ENCODE measurements around the gene DRD2. TPM values are rescaled to one million over a fixed set of nuclear protein-coding genes. Genes with fewer than 3 reads are reported as not detected.

Gene DRD2
- total and polyA plus RNA-seq, 4 donors: not detected

DNA sequence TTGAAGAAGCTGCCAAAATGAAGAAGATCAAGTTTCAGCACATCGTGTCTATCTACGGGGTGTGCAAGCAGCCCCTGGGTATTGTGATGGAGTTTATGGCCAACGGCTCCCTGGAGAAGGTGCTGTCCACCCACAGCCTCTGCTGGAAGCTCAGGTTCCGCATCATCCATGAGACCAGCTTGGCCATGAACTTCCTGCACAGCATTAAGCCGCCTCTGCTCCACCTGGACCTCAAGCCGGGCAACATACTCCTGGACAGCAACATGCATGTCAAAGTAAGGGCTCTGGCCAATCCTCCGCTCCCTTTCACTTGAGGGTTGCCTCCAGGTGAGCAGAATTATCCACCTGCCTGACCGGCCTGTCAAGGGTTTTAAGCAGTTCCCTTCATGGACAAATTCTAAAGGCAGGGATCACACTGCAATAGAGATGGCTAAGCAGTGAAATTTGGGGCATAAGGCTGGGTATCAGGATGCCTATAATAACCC, 81.7 kb downstream of the DRD2 start:
- no peaks in the 10 kb centered on the region for H3K4me1 ChIP-seq (ENCODE audit: control insufficient read depth in 4 of 4, insufficient read depth in 4 of 4, low read length in 3 of 4)
- H3K9me3 ChIP-seq (ENCODE audit: control insufficient read depth in 4 of 4, low read length in 3 of 4): no peaks in the 10 kb centered on the region

DNA sequence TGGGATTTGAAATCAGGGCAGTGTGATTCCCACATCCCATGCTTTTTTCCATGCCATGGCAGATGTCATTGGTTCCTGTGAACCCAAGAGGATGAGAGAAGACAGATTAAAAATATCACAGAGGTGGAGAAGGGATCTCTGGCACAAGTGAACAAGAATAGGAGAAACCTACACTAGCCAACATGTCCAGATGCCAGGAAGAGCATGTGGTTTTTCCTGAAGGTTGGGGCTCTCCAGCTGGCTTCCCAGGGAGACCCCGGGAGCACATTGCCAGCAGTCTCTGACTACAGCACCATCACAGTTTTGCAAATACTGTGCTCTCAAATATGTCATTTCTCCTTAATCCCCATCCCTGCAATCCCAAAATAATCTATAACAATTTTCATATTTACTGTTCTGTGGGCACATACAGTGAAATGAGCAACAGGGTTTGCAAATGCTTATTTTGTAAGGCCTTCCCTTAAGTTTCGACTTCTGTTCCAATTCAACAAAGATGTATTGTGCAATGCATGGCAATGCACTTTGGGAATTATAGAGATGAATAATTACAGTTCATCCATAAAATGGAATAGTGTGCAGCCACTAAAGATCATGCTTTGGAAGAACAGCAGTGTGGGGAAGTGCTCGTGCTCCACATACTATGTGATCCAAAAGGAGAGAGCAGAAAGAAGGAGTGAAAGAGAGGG, 82.8 kb downstream of the DRD2 start:
- TF ChIP-seq, protein P1, sequence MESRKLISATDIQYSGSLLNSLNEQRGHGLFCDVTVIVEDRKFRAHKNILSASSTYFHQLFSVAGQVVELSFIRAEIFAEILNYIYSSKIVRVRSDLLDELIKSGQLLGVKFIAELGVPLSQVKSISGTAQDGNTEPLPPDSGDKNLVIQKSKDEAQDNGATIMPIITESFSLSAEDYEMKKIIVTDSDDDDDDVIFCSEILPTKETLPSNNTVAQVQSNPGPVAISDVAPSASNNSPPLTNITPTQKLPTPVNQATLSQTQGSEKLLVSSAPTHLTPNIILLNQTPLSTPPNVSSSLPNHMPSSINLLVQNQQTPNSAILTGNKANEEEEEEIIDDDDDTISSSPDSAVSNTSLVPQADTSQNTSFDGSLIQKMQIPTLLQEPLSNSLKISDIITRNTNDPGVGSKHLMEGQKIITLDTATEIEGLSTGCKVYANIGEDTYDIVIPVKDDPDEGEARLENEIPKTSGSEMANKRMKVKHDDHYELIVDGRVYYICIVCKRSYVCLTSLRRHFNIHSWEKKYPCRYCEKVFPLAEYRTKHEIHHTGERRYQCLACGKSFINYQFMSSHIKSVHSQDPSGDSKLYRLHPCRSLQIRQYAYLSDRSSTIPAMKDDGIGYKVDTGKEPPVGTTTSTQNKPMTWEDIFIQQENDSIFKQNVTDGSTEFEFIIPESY (IDR thresholded peaks at IDR 0.05): no peak
- Histone ChIP-seq H3K9me3 (ENCODE audit: control insufficient read depth in 4 of 4, low read length in 3 of 4) (no peaks in the 10 kb centered on the region), H3K36me3 (ENCODE audit: control insufficient read depth in 4 of 4, insufficient read depth in 3 of 4, low read depth in 1 of 4, low read length in 3 of 4) (no peaks in the 10 kb centered on the region), H3K27ac (ENCODE audit: low read depth in 1 of 2, low read length in 2 of 2) (no peak overlapping the region), H3K9ac (ENCODE audit: low read depth in 1 of 2, low read length in 2 of 2) (no peak overlapping the region), H3K4me3 (ENCODE audit: low read depth in 1 of 3, low read length in 3 of 3) (no peak overlapping the region), H3K27me3 (ENCODE audit: control insufficient read depth in 4 of 4, insufficient read depth in 4 of 4, low read length in 3 of 4) (peaks cover 0 to 6% (median 4%) of the 10 kb centered on the region in 4 donors), H3K4me1 (ENCODE audit: control insufficient read depth in 4 of 4, insufficient read depth in 4 of 4, low read length in 3 of 4) (no peaks in the 10 kb centered on the region)
- WGBS: 87% methylated on average over 3 of the region's 3 CpGs
- DNase-seq (ENCODE audit: low spot score): no peak

More for the DNA sequence above, 81.7 kb downstream of the DRD2 start:
- DNase-seq (ENCODE audit: low spot score): no peak
- H3K4me3 ChIP-seq (ENCODE audit: low read depth in 1 of 3, low read length in 3 of 3): no peak overlapping the region
- H3K27me3 ChIP-seq (ENCODE audit: control insufficient read depth in 4 of 4, insufficient read depth in 4 of 4, low read length in 3 of 4): peaks cover 0 to 4% (median 2%) of the 10 kb centered on the region in 4 donors
- H3K9ac ChIP-seq (ENCODE audit: low read depth in 1 of 2, low read length in 2 of 2): no peak overlapping the region
- H3K27ac ChIP-seq (ENCODE audit: low read depth in 1 of 2, low read length in 2 of 2): no peak overlapping the region
- TF ChIP-seq, protein P2, sequence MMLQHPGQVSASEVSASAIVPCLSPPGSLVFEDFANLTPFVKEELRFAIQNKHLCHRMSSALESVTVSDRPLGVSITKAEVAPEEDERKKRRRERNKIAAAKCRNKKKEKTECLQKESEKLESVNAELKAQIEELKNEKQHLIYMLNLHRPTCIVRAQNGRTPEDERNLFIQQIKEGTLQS (IDR thresholded peaks at IDR 0.05): no peak
- TF ChIP-seq, protein P3, sequence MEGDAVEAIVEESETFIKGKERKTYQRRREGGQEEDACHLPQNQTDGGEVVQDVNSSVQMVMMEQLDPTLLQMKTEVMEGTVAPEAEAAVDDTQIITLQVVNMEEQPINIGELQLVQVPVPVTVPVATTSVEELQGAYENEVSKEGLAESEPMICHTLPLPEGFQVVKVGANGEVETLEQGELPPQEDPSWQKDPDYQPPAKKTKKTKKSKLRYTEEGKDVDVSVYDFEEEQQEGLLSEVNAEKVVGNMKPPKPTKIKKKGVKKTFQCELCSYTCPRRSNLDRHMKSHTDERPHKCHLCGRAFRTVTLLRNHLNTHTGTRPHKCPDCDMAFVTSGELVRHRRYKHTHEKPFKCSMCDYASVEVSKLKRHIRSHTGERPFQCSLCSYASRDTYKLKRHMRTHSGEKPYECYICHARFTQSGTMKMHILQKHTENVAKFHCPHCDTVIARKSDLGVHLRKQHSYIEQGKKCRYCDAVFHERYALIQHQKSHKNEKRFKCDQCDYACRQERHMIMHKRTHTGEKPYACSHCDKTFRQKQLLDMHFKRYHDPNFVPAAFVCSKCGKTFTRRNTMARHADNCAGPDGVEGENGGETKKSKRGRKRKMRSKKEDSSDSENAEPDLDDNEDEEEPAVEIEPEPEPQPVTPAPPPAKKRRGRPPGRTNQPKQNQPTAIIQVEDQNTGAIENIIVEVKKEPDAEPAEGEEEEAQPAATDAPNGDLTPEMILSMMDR (IDR thresholded peaks at IDR 0.05; ENCODE audit: low read depth, low read length, missing input control): no peak
- TF ChIP-seq HNF4A (conservative IDR thresholded peaks at IDR 0.05) (no peak), GABPA (IDR thresholded peaks at IDR 0.05 in 1 of 2, conservative IDR thresholded peaks at IDR 0.05 in 1 of 2) (no peak)
- WGBS: 84% methylated on average over 8 of the region's 8 CpGs
- no peaks in the 10 kb centered on the region for H3K36me3 ChIP-seq (ENCODE audit: control insufficient read depth in 4 of 4, insufficient read depth in 3 of 4, low read depth in 1 of 4, low read length in 3 of 4)

DNA sequence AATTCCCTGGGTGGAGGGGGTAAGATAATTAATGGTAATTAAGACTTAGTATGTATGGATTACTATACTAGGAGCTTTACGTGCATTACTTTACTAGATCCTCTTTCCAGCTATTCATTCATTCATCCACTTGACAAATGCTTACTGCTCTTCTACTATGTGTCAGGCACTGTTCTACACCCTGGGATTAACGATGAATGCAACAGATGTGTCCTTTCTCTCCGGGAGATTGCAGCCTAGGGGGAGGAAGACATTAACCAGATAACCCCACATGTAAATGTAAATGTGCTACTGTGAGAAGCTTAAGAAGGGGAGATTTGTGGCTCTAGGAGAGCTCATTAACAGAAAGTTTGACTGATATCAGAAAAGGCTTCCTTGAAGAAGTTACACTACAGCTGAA, 85.9 kb downstream of the DRD2 start:
- Histone ChIP-seq H3K4me1 (ENCODE audit: control insufficient read depth in 4 of 4, insufficient read depth in 4 of 4, low read length in 3 of 4) (no peaks in the 10 kb centered on the region), H3K9me3 (ENCODE audit: control insufficient read depth in 4 of 4, low read length in 3 of 4) (no peaks in the 10 kb centered on the region), H3K27me3 (ENCODE audit: control insufficient read depth in 4 of 4, insufficient read depth in 4 of 4, low read length in 3 of 4) (peaks cover 0 to 15% (median 6%) of the 10 kb centered on the region in 4 donors), H3K4me3 (ENCODE audit: low read depth in 1 of 3, low read length in 3 of 3) (no peak overlapping the region), H3K9ac (ENCODE audit: low read depth in 1 of 2, low read length in 2 of 2) (no peak overlapping the region), H3K27ac (ENCODE audit: low read depth in 1 of 2, low read length in 2 of 2) (no peak overlapping the region), H3K36me3 (ENCODE audit: control insufficient read depth in 4 of 4, insufficient read depth in 3 of 4, low read depth in 1 of 4, low read length in 3 of 4) (no peaks in the 10 kb centered on the region)
- TF ChIP-seq, protein P3 (IDR thresholded peaks at IDR 0.05; ENCODE audit: low read depth, low read length, missing input control): no peak
- TF ChIP-seq, protein P1 (IDR thresholded peaks at IDR 0.05): no peak
- TF ChIP-seq, protein P4, sequence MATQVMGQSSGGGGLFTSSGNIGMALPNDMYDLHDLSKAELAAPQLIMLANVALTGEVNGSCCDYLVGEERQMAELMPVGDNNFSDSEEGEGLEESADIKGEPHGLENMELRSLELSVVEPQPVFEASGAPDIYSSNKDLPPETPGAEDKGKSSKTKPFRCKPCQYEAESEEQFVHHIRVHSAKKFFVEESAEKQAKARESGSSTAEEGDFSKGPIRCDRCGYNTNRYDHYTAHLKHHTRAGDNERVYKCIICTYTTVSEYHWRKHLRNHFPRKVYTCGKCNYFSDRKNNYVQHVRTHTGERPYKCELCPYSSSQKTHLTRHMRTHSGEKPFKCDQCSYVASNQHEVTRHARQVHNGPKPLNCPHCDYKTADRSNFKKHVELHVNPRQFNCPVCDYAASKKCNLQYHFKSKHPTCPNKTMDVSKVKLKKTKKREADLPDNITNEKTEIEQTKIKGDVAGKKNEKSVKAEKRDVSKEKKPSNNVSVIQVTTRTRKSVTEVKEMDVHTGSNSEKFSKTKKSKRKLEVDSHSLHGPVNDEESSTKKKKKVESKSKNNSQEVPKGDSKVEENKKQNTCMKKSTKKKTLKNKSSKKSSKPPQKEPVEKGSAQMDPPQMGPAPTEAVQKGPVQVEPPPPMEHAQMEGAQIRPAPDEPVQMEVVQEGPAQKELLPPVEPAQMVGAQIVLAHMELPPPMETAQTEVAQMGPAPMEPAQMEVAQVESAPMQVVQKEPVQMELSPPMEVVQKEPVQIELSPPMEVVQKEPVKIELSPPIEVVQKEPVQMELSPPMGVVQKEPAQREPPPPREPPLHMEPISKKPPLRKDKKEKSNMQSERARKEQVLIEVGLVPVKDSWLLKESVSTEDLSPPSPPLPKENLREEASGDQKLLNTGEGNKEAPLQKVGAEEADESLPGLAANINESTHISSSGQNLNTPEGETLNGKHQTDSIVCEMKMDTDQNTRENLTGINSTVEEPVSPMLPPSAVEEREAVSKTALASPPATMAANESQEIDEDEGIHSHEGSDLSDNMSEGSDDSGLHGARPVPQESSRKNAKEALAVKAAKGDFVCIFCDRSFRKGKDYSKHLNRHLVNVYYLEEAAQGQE (IDR thresholded peaks at IDR 0.05): no peak
- TF ChIP-seq FOXA1 (IDR thresholded peaks at IDR 0.05) (no peak), TAF1 (conservative IDR thresholded peaks at IDR 0.05) (no peak), RAD21 (IDR thresholded peaks at IDR 0.05) (no peak), HNF4A (conservative IDR thresholded peaks at IDR 0.05) (no peak), JUND (IDR thresholded peaks at IDR 0.05) (no peak)
- no peak for DNase-seq (ENCODE audit: low spot score)
- WGBS: 41% methylated on average over 3 of the region's 3 CpGs
